Stomach (tissue), 4 donors: Measurements from ENCODE around the gene TLNRD1.

Source experiments
- EP300 ChIP-seq: sonication (generic); formaldehyde crosslinking; IDR thresholded peaks from one replicate; pipeline ENCODE4 v1.6.1; 2017; ENCODE audit warnings: antibody characterized with exemption
- POLR2A ChIP-seq, 4 donors: fragments of 450-650 bp; IDR thresholded peaks; one replicate each; pipeline ENCODE4 v1.6.1; 2016; ENCODE audit warnings: antibody characterized with exemption in 4 of 4, control low read depth in 2 of 4, mild to moderate bottlenecking in 1 of 4, moderate library complexity in 1 of 4
- POLR2AphosphoS5 ChIP-seq, 3 donors: sonication (generic); formaldehyde crosslinking; IDR thresholded peaks; one replicate each; pipeline ENCODE4 v1.6.1; 2016; ENCODE audit warnings: antibody characterized with exemption in 3 of 3
- TF ChIP-seq, protein P1 (sequence below), 7 experiments: fragments of 450-650 bp in 4 of 7; fragments of 200-600 bp in 3 of 7; sonication (generic) in 3 of 7; IDR thresholded peaks; one replicate each; pipeline ENCODE4 v1.5.1; 2016 to 2019; ENCODE audit warnings: antibody characterized with exemption in 7 of 7, control low read depth in 2 of 7, mild to moderate bottlenecking in 1 of 7

DNA sequence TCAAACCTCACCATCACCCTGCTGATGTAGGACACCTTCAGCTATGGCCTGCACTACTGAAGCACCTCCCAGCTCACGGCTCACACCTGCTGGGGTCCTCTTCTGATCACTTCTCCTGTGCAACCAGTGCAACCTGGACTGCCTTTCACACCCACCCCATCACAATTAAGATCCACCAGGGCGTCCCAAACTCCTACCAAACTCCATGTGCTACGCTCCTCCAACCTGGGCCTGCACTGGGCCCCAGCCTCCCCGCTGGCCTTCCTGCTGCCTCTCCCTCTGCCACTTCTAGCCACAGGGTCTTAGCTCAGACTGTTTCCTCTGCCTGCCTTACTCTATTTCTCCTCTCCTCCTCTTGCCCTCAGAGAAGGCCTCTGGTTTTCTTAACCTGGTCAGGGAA is 23.9 kb upstream of the TLNRD1 start:
- TF ChIP-seq, protein P1, sequence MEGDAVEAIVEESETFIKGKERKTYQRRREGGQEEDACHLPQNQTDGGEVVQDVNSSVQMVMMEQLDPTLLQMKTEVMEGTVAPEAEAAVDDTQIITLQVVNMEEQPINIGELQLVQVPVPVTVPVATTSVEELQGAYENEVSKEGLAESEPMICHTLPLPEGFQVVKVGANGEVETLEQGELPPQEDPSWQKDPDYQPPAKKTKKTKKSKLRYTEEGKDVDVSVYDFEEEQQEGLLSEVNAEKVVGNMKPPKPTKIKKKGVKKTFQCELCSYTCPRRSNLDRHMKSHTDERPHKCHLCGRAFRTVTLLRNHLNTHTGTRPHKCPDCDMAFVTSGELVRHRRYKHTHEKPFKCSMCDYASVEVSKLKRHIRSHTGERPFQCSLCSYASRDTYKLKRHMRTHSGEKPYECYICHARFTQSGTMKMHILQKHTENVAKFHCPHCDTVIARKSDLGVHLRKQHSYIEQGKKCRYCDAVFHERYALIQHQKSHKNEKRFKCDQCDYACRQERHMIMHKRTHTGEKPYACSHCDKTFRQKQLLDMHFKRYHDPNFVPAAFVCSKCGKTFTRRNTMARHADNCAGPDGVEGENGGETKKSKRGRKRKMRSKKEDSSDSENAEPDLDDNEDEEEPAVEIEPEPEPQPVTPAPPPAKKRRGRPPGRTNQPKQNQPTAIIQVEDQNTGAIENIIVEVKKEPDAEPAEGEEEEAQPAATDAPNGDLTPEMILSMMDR (IDR thresholded peaks at IDR 0.05): no peak
- TF ChIP-seq POLR2A (IDR thresholded peaks at IDR 0.05): no peak
- TF ChIP-seq EP300: no peak
- TF ChIP-seq POLR2AphosphoS5 (IDR thresholded peaks at IDR 0.05): no peak
